HG03095 (cell line): ENCODE results near the gene COPZ1.
"Not testable (repeated sequence)": the region's sequence is repeated elsewhere in the genome, so short reads cannot be mapped to it uniquely, and the experiment has no call there.

ENCODE experiments used
- ATAC-seq: cut with Tn5 transposase; IDR thresholded peaks from one replicate; pipeline ENCODE4 v1.9.1; 2021; ENCODE audit warnings: moderate library complexity; ENCODE audit not compliant: unreplicated experiment

COPZ1 gene

GRCh38 chr12:54330442-54330841 is 5.5 kb downstream of the COPZ1 start:
- ATAC-seq: no peak

GRCh38 chr12:54331461-54331860 is 6.5 kb downstream of the COPZ1 start:
- no peak for ATAC-seq

- ATAC-seq: no peak
These were observed 8.6 kb downstream of the COPZ1 start for GRCh38 chr12:54333420-54334034.

GRCh38 chr12:54337280-54337842 is 12.4 kb downstream of the COPZ1 start:
- ATAC-seq: no peak

GRCh38 chr12:54337854-54338650 is 13.1 kb downstream of the COPZ1 start:
- no peak for ATAC-seq

- no peak for ATAC-seq
These were observed 13.9 kb downstream of the COPZ1 start for GRCh38 chr12:54338698-54339296.

GRCh38 chr12:54340846-54341245 is 15.9 kb downstream of the COPZ1 start:
- ATAC-seq: no peak

- no peak for ATAC-seq
These were observed 16.7 kb downstream of the COPZ1 start for GRCh38 chr12:54341378-54342300.

- no peak for ATAC-seq
These were observed 24.1 kb downstream of the COPZ1 start for GRCh38 chr12:54349036-54349435.

- no peak for ATAC-seq
These were observed 24.7 kb downstream of the COPZ1 start for GRCh38 chr12:54349679-54350078.

- ATAC-seq: no peak
These were observed 25.8 kb downstream of the COPZ1 start for GRCh38 chr12:54350743-54351142.

GRCh38 chr12:54351341-54351740 is 26.4 kb downstream of the COPZ1 start:
- ATAC-seq: no peak

- no peak for ATAC-seq
These were observed 27.1 kb downstream of the COPZ1 start for GRCh38 chr12:54352022-54352531.

- ATAC-seq: no peak
These were observed 28.3 kb downstream of the COPZ1 start for GRCh38 chr12:54352891-54353874.

- ATAC-seq: not testable (repeated sequence)
These were observed 29.3 kb downstream of the COPZ1 start for GRCh38 chr12:54354271-54354670.

- no peak for ATAC-seq
These were observed 30.3 kb downstream of the COPZ1 start for GRCh38 chr12:54355104-54355815.

- no peak for ATAC-seq
These were observed 31.3 kb downstream of the COPZ1 start for GRCh38 chr12:54356228-54356627.

GRCh38 chr12:54356951-54357356 is 32.0 kb downstream of the COPZ1 start:
- ATAC-seq: no peak
